Tibial artery (tissue), 4 donors: Measurements from ENCODE around the gene VRK3.
A peak's percentile ranks its signal among the peaks of the same experiment; 100 is the strongest.

Experiments
- DNase-seq, 2 donors: peaks; one replicate each; pipeline ENCODE4 v3.0.0-alpha.2; 2019
- H3K27ac ChIP-seq, 2 donors: fragments of 200-600 bp; sonication (generic) in 1 of 2; 1 replicate in 1 of 2; 2 replicates in 1 of 2; pipeline ENCODE4 v1.5.1; 2018 to 2019; ENCODE audit warnings: mild to moderate bottlenecking in 1 of 2
- H3K27me3 ChIP-seq, 2 donors: fragments of 200-600 bp; sonication (generic) in 1 of 2; one replicate each; pipeline versions ENCODE4 v1.5.1 to v1.6.0; 2016 to 2019
- H3K36me3 ChIP-seq, 3 donors: fragments of 200-600 bp; sonication (generic) in 2 of 3; one replicate each; pipeline ENCODE4 v1.5.1; 2016 to 2019; ENCODE audit warnings: mild to moderate bottlenecking in 2 of 3
- H3K4me1 ChIP-seq, 4 donors: fragments of 200-600 bp; sonication (generic) in 2 of 4; 1 replicate in 3 of 4; 2 replicates in 1 of 4; pipeline ENCODE4 v1.5.1; 2016 to 2019
- H3K4me3 ChIP-seq, 2 donors: fragments of 200-600 bp; sonication (generic) in 1 of 2; 1 replicate in 1 of 2; 2 replicates in 1 of 2; pipeline ENCODE4 v1.5.1; 2018 to 2019; ENCODE audit warnings: mild to moderate bottlenecking in 2 of 2
- H3K9me3 ChIP-seq, 3 donors: fragments of 200-600 bp; sonication (generic) in 1 of 3; one replicate each; pipeline ENCODE4 v1.5.1; 2016 to 2019
- CTCF ChIP-seq, 2 experiments: fragments of 200-600 bp in 1 of 2; fragments of 450-650 bp in 1 of 2; IDR thresholded peaks; one replicate each; pipeline ENCODE4 v1.5.1; 2017 to 2019; ENCODE audit warnings: antibody characterized with exemption in 2 of 2, mild to moderate bottlenecking in 1 of 2, moderate library complexity in 1 of 2
- intact Hi-C: fragments of 100-400 bp; cut with DNase I; formaldehyde crosslinking; loops from one replicate; pipeline ENCODE4 v1.15.0; 2023; ENCODE audit warnings: low total_unique reads

Gene VRK3

GRCh38 chr19:49986354-49986753, 38.8 kb downstream of the VRK3 start:
- DNase-seq = no peak
- Histone ChIP-seq H3K36me3 (peaks cover 71 to 89% (median 72%) of the 10 kb centered on the region in 3 donors), H3K27ac (no peak overlapping the region), H3K4me3 (no peak overlapping the region), H3K9me3 (no peaks in the 10 kb centered on the region), H3K4me1 (no peaks in the 10 kb centered on the region), H3K27me3 (no peaks in the 10 kb centered on the region)
- TF ChIP-seq CTCF (IDR thresholded peaks at IDR 0.05) = no peak
- intact Hi-C loops = no loop called here

- Histone ChIP-seq H3K27me3 (no peaks in the 10 kb centered on the region), H3K4me3 (no peak overlapping the region), H3K36me3 (peaks cover 71 to 89% (median 72%) of the 10 kb centered on the region in 3 donors), H3K9me3 (no peaks in the 10 kb centered on the region), H3K27ac (no peak overlapping the region), H3K4me1 (no peaks in the 10 kb centered on the region)
- no peak for TF ChIP-seq CTCF (IDR thresholded peaks at IDR 0.05)
- intact Hi-C loops = no loop called here
- DNase-seq = no peak
Measured at GRCh38 chr19:49985871-49986270, 39.3 kb downstream of the VRK3 start.

- Histone ChIP-seq H3K36me3 (peaks cover 61 to 89% (median 65%) of the 10 kb centered on the region in 3 donors), H3K27me3 (no peaks in the 10 kb centered on the region), H3K9me3 (no peaks in the 10 kb centered on the region), H3K4me1 (no peaks in the 10 kb centered on the region), H3K4me3 (no peak overlapping the region), H3K27ac (no peak overlapping the region)
- TF ChIP-seq CTCF (IDR thresholded peaks at IDR 0.05) = no peak
- intact Hi-C loops = loop anchor here (5.0 kb wide), 1 partner anchor 47 kb away; no protein-coding TSS in a partner anchor
- no peak for DNase-seq
Measured at GRCh38 chr19:49984491-49984890, 40.7 kb downstream of the VRK3 start.

- intact Hi-C loops = loop anchor here (5.0 kb wide), 1 partner anchor 46 kb away; no protein-coding TSS in a partner anchor
- Histone ChIP-seq H3K36me3 (peaks cover 53 to 89% (median 65%) of the 10 kb centered on the region in 3 donors), H3K4me3 (no peak overlapping the region), H3K4me1 (no peaks in the 10 kb centered on the region), H3K9me3 (no peaks in the 10 kb centered on the region), H3K27me3 (no peaks in the 10 kb centered on the region), H3K27ac (no peak overlapping the region)
- DNase-seq = peak in 1 of 2 donors; percentile 54
- peak; percentile 70 to 71 for TF ChIP-seq CTCF (IDR thresholded peaks at IDR 0.05)
Measured at GRCh38 chr19:49983645-49984229, 41.4 kb downstream of the VRK3 start.

GRCh38 chr19:49981603-49982593, 43.3 kb downstream of the VRK3 start:
- intact Hi-C loops = loop anchor here (5.0 kb wide), 1 partner anchor 45 kb away; no protein-coding TSS in a partner anchor
- Histone ChIP-seq H3K4me3 (no peak overlapping the region), H3K4me1 (no peaks in the 10 kb centered on the region), H3K36me3 (peaks cover 50 to 89% (median 72%) of the 10 kb centered on the region in 3 donors), H3K27ac (no peak overlapping the region), H3K27me3 (no peaks in the 10 kb centered on the region), H3K9me3 (no peaks in the 10 kb centered on the region)
- DNase-seq = no peak
- TF ChIP-seq CTCF (IDR thresholded peaks at IDR 0.05) = no peak
